GM23338 (cell line): ENCODE data around the gene CARF. TPM values are rescaled to one million over a fixed set of nuclear protein-coding genes. Genes with fewer than 3 reads are reported as not detected.

Experiments used
- ATAC-seq: fragments of 200-7000 bp; cut with Tn5 transposase; 3 replicates; pipeline ENCODE4 v1.9.1; 2020
- DNase-seq: peaks from one replicate; pipeline ENCODE4 v3.0.0-alpha.2; 2015; ENCODE audit warnings: low spot score
- H2AFZ ChIP-seq: fragments of 200-600 bp; sonication (generic); 2 replicates; pipeline ENCODE4 v1.8.0; 2016; ENCODE audit warnings: antibody characterized with exemption, mild to moderate bottlenecking, moderate library complexity
- H3F3A ChIP-seq: fragments of 200-600 bp; sonication (generic); replicated peaks from 2 replicates; pipeline ENCODE4 v1.8.0; 2017; ENCODE audit warnings: antibody characterized with exemption, mixed run types, low read depth
- H3K27ac ChIP-seq: fragments of 200-600 bp; sonication (generic); 2 replicates; pipeline ENCODE4 v1.6.1; 2016; ENCODE audit warnings: low read depth
- H3K27me3 ChIP-seq: fragments of 200-600 bp; sonication (generic); 2 replicates; pipeline ENCODE4 v1.8.0; 2016; ENCODE audit warnings: mild to moderate bottlenecking, mixed run types, moderate library complexity; ENCODE audit not compliant: insufficient read depth
- H3K36me3 ChIP-seq: fragments of 200-600 bp; sonication (generic); 2 replicates; pipeline ENCODE4 v1.8.0; 2016; ENCODE audit warnings: mild to moderate bottlenecking; ENCODE audit not compliant: insufficient read depth
- H3K4me1 ChIP-seq: fragments of 200-600 bp; sonication (generic); 2 replicates; pipeline ENCODE4 v1.8.0; 2016; ENCODE audit warnings: mild to moderate bottlenecking, moderate library complexity; ENCODE audit not compliant: insufficient read depth
- H3K4me2 ChIP-seq: fragments of 200-600 bp; sonication (generic); 2 replicates; pipeline ENCODE4 v1.7.1; 2017; ENCODE audit warnings: mixed run types
- H3K4me3 ChIP-seq: fragments of 200-600 bp; sonication (generic); 2 replicates; pipeline ENCODE4 v1.6.1; 2016; ENCODE audit warnings: mixed run types
- H3K79me2 ChIP-seq: fragments of 200-600 bp; sonication (generic); replicated peaks from 2 replicates; pipeline ENCODE4 v1.8.0; 2017; ENCODE audit warnings: mild to moderate bottlenecking; ENCODE audit not compliant: insufficient read depth
- H3K9me2 ChIP-seq: fragments of 200-600 bp; sonication (generic); 2 replicates; pipeline ENCODE4 v1.8.0; 2017; ENCODE audit not compliant: insufficient read depth
- H4K20me1 ChIP-seq: fragments of 200-600 bp; sonication (generic); replicated peaks from 2 replicates; pipeline ENCODE4 v1.8.0; 2017; ENCODE audit warnings: mild to moderate bottlenecking; ENCODE audit not compliant: insufficient read depth
- H3K27ac Mint-ChIP-seq: 2 replicates; pipeline ENCODE4 v1.8.0; 2020; ENCODE audit warnings: inconsistent platforms, mild to moderate bottlenecking, moderate library complexity, mixed read lengths
- H3K27me3 Mint-ChIP-seq: 3 replicates; pipeline ENCODE4 v1.8.0; 2022; ENCODE audit warnings: low read depth, mild to moderate bottlenecking, moderate library complexity, mixed read lengths, inconsistent platforms; ENCODE audit not compliant: insufficient read depth, poor library complexity
- H3K36me3 Mint-ChIP-seq: 3 replicates; pipeline ENCODE4 v1.8.0; 2021; ENCODE audit warnings: low read depth, mild to moderate bottlenecking, inconsistent platforms, moderate library complexity, mixed read lengths
- H3K4me1 Mint-ChIP-seq: 3 replicates; pipeline ENCODE4 v1.8.0; 2020; ENCODE audit warnings: mild to moderate bottlenecking, inconsistent platforms, mixed read lengths
- H3K4me3 Mint-ChIP-seq: 3 replicates; pipeline ENCODE4 v1.8.0; 2021; ENCODE audit warnings: moderate library complexity, mild to moderate bottlenecking, inconsistent platforms, mixed read lengths
- H3K9me3 Mint-ChIP-seq: 3 replicates; pipeline ENCODE4 v1.8.0; 2020; ENCODE audit warnings: moderate library complexity, mild to moderate bottlenecking, inconsistent platforms, mixed read lengths
- CTCF ChIP-seq, 2 experiments: fragments of 200-600 bp in 1 of 2; sonication (generic) in 1 of 2; conservative IDR thresholded peaks; 2 replicates each; pipeline versions ENCODE4 v1.5.1 to v1.6.1; 2016 to 2017; ENCODE audit warnings: antibody characterized with exemption in 2 of 2, low read depth in 2 of 2, mild to moderate bottlenecking in 2 of 2, moderate library complexity in 1 of 2
- ETS1 ChIP-seq: IDR thresholded peaks from 2 replicates; pipeline ENCODE4 v1.6.1; 2016; ENCODE audit warnings: antibody characterized with exemption
- EZH2 ChIP-seq: fragments of 200-600 bp; sonication (generic); IDR thresholded peaks from one replicate; pipeline ENCODE4 v1.8.0; 2017; ENCODE audit warnings: antibody characterized with exemption, mild to moderate bottlenecking, low read depth; ENCODE audit not compliant: unreplicated experiment
- EZH2phosphoT487 ChIP-seq: fragments of 200-600 bp; sonication (generic); IDR thresholded peaks from one replicate; pipeline ENCODE4 v1.8.1; 2018; ENCODE audit warnings: antibody characterized with exemption; ENCODE audit not compliant: unreplicated experiment
- JUNB ChIP-seq: IDR thresholded peaks from one replicate; pipeline ENCODE4 v1.6.1; 2016; ENCODE audit warnings: antibody characterized with exemption; ENCODE audit not compliant: unreplicated experiment
- NANOG ChIP-seq: IDR thresholded peaks from 2 replicates; pipeline ENCODE4 v1.6.1; 2016; ENCODE audit warnings: antibody characterized with exemption, borderline replicate concordance
- POLR2AphosphoS5 ChIP-seq: IDR thresholded peaks from 2 replicates; pipeline ENCODE4 v1.6.1; 2016; ENCODE audit warnings: antibody characterized with exemption, low read depth
- STAT1 ChIP-seq: IDR thresholded peaks from one replicate; pipeline ENCODE4 v1.6.1; 2016; ENCODE audit warnings: antibody characterized with exemption; ENCODE audit not compliant: unreplicated experiment
- ZNF114 ChIP-seq: fragments of 250-450 bp; sonication (Bioruptor Pico); IDR thresholded peaks from 2 replicates; pipeline ENCODE4 v1.5.0; 2020; ENCODE audit warnings: mild to moderate bottlenecking, moderate library complexity
- ZNF331 ChIP-seq: fragments of 250-450 bp; sonication (Bioruptor Pico); IDR thresholded peaks from 2 replicates; pipeline ENCODE4 v1.5.0; 2020; ENCODE audit warnings: low read depth, mild to moderate bottlenecking, moderate library complexity
- ZNF462 ChIP-seq: fragments of 250-450 bp; sonication (Bioruptor Pico); IDR thresholded peaks from 2 replicates; pipeline ENCODE4 v1.5.0; 2020; ENCODE audit warnings: mild to moderate bottlenecking, moderate library complexity
- polyA plus RNA-seq: library from polyadenylated mRNA; unstranded; fragments of >200 nt; fragmentation: Nextera tagmentation; extraction: Ambion mirVana; gene quantifications from 2 replicates; pipeline ENCODE4 v1.2.1, GENCODE V29; 2016
- total RNA-seq: library from RNA; depleted of rRNA; stranded (reverse); fragments of >200 nt; shearing (Covaris generic); gene quantifications from 2 replicates; pipeline ENCODE4 v1.2.3, GENCODE V29; 2014

Gene CARF
- total and polyA plus RNA-seq, 2 experiments from 2014 or later: 1.7 to 3.3 TPM

GRCh38 chr2:203002054-203002821 lies 90.2 kb downstream of the CARF start:
- Histone ChIP-seq H3K36me3 (no peaks in the 10 kb centered on the region), H3K4me1 (no peaks in the 10 kb centered on the region), H3F3A (no peaks in the 10 kb centered on the region), H3K9me2 (no peaks in the 10 kb centered on the region), H3K79me2 (no peaks in the 10 kb centered on the region), H3K27ac (no peak overlapping the region), H3K4me3 (no peak overlapping the region), H3K4me2 (no peak overlapping the region), H2AFZ (no peak overlapping the region), H4K20me1 (no peaks in the 10 kb centered on the region), H3K27me3 (no peaks in the 10 kb centered on the region)
- no peak for DNase-seq
- ATAC-seq: no peak
- no peak for TF ChIP-seq ETS1
- H3K27me3 Mint-ChIP-seq: peaks cover 4% of the 10 kb centered on the region
- H3K36me3 Mint-ChIP-seq: no peaks in the 10 kb centered on the region
- H3K4me1 Mint-ChIP-seq: peaks cover 7% of the 10 kb centered on the region; the same call in 2 of the 3 replicates
- H3K4me3 Mint-ChIP-seq: no peak overlapping the region
- no peak overlapping the region for H3K27ac Mint-ChIP-seq
- H3K9me3 Mint-ChIP-seq: no peaks in the 10 kb centered on the region

GRCh38 chr2:203003716-203004115 lies 91.6 kb downstream of the CARF start:
- Mint-ChIP-seq H3K4me3 (no peak overlapping the region), H3K9me3 (peaks cover 2% of the 10 kb centered on the region; the same call in 1 of the 3 replicates), H3K36me3 (peaks cover 1% of the 10 kb centered on the region; the same call in 1 of the 3 replicates), H3K27ac (no peak overlapping the region), H3K4me1 (peaks cover 13% of the 10 kb centered on the region), H3K27me3 (peaks cover 8% of the 10 kb centered on the region)
- H2AFZ ChIP-seq: peak overlapping the region; percentile 69
- H3K36me3 ChIP-seq: no peaks in the 10 kb centered on the region
- H3K27me3 ChIP-seq: no peaks in the 10 kb centered on the region
- H3K79me2 ChIP-seq: no peaks in the 10 kb centered on the region
- no peaks in the 10 kb centered on the region for H3F3A ChIP-seq
- ATAC-seq (no peak), DNase-seq (no peak)
- H3K27ac ChIP-seq: no peak overlapping the region
- H3K9me2 ChIP-seq: no peaks in the 10 kb centered on the region
- H3K4me3 ChIP-seq: no peak overlapping the region
- H4K20me1 ChIP-seq: no peaks in the 10 kb centered on the region
- no peaks in the 10 kb centered on the region for H3K4me1 ChIP-seq
- no peak overlapping the region for H3K4me2 ChIP-seq
- no peak for TF ChIP-seq NANOG
- TF ChIP-seq STAT1: no peak
- no peak for TF ChIP-seq CTCF (conservative IDR thresholded peaks at IDR 0.05; ENCODE audit: low read depth in 2 of 2)
- TF ChIP-seq EZH2: no peak
- no peak for TF ChIP-seq JUNB
- no peak for TF ChIP-seq ZNF462 (CRISPR knock-in tag)
- TF ChIP-seq ZNF114: no peak
- no peak for TF ChIP-seq EZH2phosphoT487
- no peak for TF ChIP-seq ZNF331 (CRISPR knock-in tag)
- no peak for TF ChIP-seq POLR2AphosphoS5
